ENCODE measurements around the gene FANCE. TPM values are rescaled to one million over a fixed set of nuclear protein-coding genes. Genes with fewer than 3 reads are reported as not detected.

Gene FANCE
- total and polyA plus RNA-seq, 9 of the 15 experiments (the other 6 are each of a cell fraction or from before 2014, with no cell fraction given) = 5.7 to 30.2 (median 17.0) TPM

DNA sequence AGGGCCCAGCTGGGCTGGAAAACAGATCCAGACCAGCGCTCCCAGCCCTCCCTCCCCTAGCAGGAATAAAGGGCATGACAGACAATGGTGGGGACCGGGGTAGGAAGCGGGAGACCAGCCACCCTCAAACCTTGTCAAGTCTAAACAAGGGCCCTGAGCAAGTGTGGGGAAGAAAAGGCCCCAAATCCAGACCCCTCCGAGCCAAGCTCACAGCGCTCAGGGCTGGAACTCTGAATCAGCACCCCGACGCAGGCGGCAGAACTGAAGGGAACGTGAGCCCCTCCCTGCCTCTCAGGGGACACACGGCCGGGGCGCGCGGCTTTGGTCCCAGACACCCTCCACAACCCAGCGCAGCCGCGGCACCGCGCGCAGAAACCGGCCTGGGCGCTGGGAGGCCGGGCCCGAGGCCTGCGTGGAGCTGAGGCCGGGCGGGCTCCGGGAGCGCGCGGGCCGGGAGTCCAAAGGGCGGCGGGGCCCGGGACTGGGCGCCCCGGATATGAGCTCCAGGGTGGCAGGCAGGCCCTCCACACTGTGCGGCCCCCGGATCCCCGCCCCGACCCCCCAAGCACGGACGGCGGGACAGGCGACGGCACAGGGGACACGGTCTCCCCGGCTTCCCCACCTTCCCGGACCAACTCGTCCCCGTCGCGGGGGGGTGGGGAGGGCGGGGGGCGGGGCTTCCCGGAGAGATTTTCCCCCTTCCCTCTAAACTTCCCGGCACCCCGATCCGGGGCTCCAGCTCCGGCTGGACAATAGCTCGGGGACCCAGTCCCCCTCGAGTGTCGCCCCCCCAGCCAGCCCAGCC is 44.1 kb downstream of the FANCE start (continued):
- TF ChIP-seq SAP30 (IDR thresholded peaks at IDR 0.05; ENCODE audit: borderline replicate concordance, insufficient read depth, low read depth, low read length, poor library complexity, severe bottlenecking) (peak; percentile 21), SIRT6 (IDR thresholded peaks at IDR 0.05; ENCODE audit: low read depth, low read length) (no peak), NR2C2 (CRISPR knock-in tag; IDR thresholded peaks at IDR 0.05) (no peak), NR2C2 (tag; IDR thresholded peaks at IDR 0.05) (no peak), CREB1 (IDR thresholded peaks at IDR 0.05) (no peak), CREB1 (CRISPR knock-in tag; IDR thresholded peaks at IDR 0.05) (peak; percentile 42; the same call in 1 of the 2 replicates), HMG20B (CRISPR knock-in tag; IDR thresholded peaks at IDR 0.05) (no peak), JUN (IDR thresholded peaks at IDR 0.05; ENCODE audit: borderline replicate concordance, low read depth, low read length) (no peak; the same call in 1 of the 2 replicates), JUN (CRISPR knock-in tag; IDR thresholded peaks at IDR 0.05; ENCODE audit: borderline replicate concordance) (peak; percentile 54; the same call in 1 of the 2 replicates), ZNF41 (CRISPR knock-in tag; conservative IDR thresholded peaks at IDR 0.05) (no peak), ZNF121 (CRISPR knock-in tag; conservative IDR thresholded peaks at IDR 0.05) (peak; percentile 99), ILF3 (IDR thresholded peaks at IDR 0.05; ENCODE audit: borderline replicate concordance) (no peak), ZNF668 (CRISPR knock-in tag; IDR thresholded peaks at IDR 0.05) (no peak), TARDBP (IDR thresholded peaks at IDR 0.05) (no peak), BCOR (IDR thresholded peaks at IDR 0.05) (no peak), ZNF239 (CRISPR knock-in tag; IDR thresholded peaks at IDR 0.05) (0 out of 2 replicates have a peak, but pooled peaks have one; percentile 27), MAZ (CRISPR knock-in tag; conservative IDR thresholded peaks at IDR 0.05 in 1 of 2, IDR thresholded peaks at IDR 0.05 in 1 of 2) (peak in 1 of 2 experiments; percentile 70; a peak in 2 of 4 replicates), U2AF1 (optimal IDR thresholded peaks at IDR 0.05; ENCODE audit: low read depth, low read length) (no peak), KAT7 (CRISPR knock-in tag; IDR thresholded peaks at IDR 0.05; ENCODE audit: borderline replicate concordance) (0 out of 2 replicates have a peak, but pooled peaks have one; percentile 72), TAF1 (IDR thresholded peaks at IDR 0.05; ENCODE audit: control insufficient read depth, extremely low read depth, insufficient read depth, low read length, severe bottlenecking) (peak; percentile 32), RBM14 (IDR thresholded peaks at IDR 0.05; ENCODE audit: borderline replicate concordance, insufficient read depth, low read depth, low read length) (0 out of 2 replicates have a peak, but pooled peaks have one; percentile 26), ZNF444 (CRISPR knock-in tag; IDR thresholded peaks at IDR 0.05) (no peak)
- TF ChIP-seq, protein P1, sequence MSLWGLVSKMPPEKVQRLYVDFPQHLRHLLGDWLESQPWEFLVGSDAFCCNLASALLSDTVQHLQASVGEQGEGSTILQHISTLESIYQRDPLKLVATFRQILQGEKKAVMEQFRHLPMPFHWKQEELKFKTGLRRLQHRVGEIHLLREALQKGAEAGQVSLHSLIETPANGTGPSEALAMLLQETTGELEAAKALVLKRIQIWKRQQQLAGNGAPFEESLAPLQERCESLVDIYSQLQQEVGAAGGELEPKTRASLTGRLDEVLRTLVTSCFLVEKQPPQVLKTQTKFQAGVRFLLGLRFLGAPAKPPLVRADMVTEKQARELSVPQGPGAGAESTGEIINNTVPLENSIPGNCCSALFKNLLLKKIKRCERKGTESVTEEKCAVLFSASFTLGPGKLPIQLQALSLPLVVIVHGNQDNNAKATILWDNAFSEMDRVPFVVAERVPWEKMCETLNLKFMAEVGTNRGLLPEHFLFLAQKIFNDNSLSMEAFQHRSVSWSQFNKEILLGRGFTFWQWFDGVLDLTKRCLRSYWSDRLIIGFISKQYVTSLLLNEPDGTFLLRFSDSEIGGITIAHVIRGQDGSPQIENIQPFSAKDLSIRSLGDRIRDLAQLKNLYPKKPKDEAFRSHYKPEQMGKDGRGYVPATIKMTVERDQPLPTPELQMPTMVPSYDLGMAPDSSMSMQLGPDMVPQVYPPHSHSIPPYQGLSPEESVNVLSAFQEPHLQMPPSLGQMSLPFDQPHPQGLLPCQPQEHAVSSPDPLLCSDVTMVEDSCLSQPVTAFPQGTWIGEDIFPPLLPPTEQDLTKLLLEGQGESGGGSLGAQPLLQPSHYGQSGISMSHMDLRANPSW (CRISPR knock-in tag; IDR thresholded peaks at IDR 0.05) = 0 out of 2 replicates have a peak, but pooled peaks have one; percentile 70
- TF ChIP-seq, protein P2, sequence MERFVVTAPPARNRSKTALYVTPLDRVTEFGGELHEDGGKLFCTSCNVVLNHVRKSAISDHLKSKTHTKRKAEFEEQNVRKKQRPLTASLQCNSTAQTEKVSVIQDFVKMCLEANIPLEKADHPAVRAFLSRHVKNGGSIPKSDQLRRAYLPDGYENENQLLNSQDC (CRISPR knock-in tag; IDR thresholded peaks at IDR 0.05) = no peak
- TF ChIP-seq, protein P3, sequence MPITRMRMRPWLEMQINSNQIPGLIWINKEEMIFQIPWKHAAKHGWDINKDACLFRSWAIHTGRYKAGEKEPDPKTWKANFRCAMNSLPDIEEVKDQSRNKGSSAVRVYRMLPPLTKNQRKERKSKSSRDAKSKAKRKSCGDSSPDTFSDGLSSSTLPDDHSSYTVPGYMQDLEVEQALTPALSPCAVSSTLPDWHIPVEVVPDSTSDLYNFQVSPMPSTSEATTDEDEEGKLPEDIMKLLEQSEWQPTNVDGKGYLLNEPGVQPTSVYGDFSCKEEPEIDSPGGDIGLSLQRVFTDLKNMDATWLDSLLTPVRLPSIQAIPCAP (CRISPR knock-in tag; IDR thresholded peaks at IDR 0.05; ENCODE audit: borderline replicate concordance) = no peak
